GM20000 (cell line): ENCODE measurements around the gene ABCC10.
"Not testable (repeated sequence)": the region's sequence is repeated elsewhere in the genome, so short reads cannot be mapped to it uniquely, and the experiment has no call there.

ENCODE experiments used
- DNase-seq: peaks from one replicate; pipeline ENCODE4 v3.0.0; 2012; ENCODE audit warnings: low spot score
- CTCF ChIP-seq: IDR thresholded peaks from 2 replicates; pipeline ENCODE4 v1.5.1; 2012; ENCODE audit warnings: mild to moderate bottlenecking, control low read depth; ENCODE audit errors: extremely low read depth, missing control alignments

The ABCC10 gene

DNA sequence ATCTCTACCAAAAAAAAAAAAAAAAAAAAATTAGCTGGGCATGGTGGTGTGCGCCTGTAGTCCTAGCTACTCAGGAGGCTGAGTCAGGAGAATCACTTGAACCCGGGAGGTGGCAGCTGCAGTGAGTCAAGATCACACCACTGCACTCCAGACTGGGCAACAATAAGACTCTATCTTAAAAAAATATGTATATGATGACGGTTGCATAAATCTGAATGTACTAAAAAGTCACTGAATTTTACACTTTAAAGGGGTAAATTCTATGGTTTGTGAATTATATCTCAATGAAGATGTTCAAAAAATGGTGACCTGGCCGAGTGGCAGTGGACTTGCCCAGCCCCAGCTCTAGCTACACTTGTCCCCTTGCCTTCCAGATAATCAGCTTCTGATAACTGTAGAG is 10.4 kb upstream of the ABCC10 start:
- no peak for DNase-seq
- TF ChIP-seq CTCF = no peak

DNA sequence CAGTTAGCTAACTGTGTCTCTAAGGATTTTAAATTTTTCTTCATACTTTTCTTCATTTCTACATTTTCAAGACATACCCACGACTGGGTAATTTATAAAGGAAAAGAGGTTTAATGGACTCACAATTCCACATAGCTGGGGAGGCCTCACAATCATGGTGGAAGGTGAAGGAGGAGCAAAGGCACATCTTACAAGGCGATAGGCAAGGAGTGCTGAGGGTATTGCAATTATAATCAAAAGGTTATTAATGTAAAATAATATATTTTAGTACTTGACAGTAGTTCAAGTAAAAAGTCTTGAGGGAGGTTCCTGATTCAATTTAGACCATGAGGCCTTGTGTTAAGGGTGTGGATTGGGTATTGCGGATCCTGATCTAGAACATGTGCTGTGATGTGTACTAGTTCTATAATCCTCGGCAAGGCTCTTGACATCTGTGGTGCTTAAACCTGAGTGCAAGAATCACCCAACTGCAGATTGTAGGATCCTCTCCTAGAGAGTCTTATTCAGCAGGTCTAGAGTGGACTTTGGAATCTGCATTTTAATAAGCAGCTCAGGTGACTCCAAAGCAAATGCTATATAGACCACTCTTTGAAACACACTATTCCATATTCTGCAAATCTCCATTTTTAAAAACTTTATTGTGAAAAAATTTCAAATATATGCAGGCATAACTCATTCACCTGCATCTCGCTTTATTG is 7.2 kb upstream of the ABCC10 start:
- TF ChIP-seq CTCF = no peak
- no peak for DNase-seq

DNA sequence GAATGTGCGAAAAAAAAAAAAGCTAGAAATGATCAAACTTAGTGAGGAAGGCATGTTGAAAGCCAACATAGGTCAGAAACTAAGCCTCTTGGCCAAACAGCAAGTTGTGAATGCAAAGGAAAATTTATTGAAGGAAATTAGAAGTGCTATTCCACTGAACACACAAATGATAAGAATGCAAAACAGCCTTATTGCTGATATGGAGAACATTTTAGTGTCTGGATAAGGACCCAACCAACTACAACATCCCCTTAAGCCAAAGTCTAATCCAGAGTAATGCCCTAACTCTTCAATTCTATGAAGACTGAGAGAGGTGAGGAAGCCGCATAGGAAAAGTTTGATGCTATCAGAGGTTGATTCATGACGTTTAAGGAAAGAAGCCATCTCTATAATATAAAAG is 5.5 kb upstream of the ABCC10 start:
- no peak for DNase-seq
- no peak for TF ChIP-seq CTCF

DNA sequence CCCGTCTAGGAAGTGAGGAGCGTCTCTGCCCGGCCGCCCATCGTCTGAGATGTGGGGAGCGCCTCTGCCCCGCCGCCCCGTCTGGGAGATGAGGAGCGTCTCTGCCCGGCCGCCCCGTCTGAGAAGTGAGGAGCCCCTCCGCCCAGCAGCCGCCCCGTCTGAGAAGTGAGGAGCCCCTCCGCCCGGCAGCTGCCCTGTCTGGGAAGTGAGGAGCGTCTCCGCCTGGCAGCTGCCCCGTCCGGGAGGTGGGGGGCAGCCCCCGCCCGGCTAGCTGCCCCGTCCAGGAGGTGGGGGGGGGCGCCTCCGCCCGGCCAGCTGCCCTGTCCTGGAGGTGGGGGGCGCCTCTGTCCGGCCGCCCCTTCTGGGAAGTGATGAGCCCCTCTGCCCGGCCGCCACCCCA is 2.3 kb upstream of the ABCC10 start:
- not testable (repeated sequence) for DNase-seq

- DNase-seq = no peak
- TF ChIP-seq CTCF = no peak
Observed at GRCh38 chr6:43426928-43427405, 374 bp upstream of the ABCC10 start.

- no peak for TF ChIP-seq CTCF
- DNase-seq = no peak
Observed at GRCh38 chr6:43428112-43428570, 800 bp downstream of the ABCC10 start.

GRCh38 chr6:43428874-43429273 is 1.5 kb downstream of the ABCC10 start:
- no peak for DNase-seq
- TF ChIP-seq CTCF = no peak
